OCI-LY7 (cell line): ENCODE measurements around the gene TGFBR2. TPM values are rescaled to one million over a fixed set of nuclear protein-coding genes. Genes with fewer than 3 reads are reported as not detected.

Source experiments
- BruUV-seq: library from RNA; stranded (reverse); fragments of 400-500 nt; replicated peaks from 2 replicates; lab custom pipeline; 2021; lab: Mats Ljungman, UMichigan
- CTCF ChIA-PET: fragments of 300-600 bp; sonication (Branson Sonifier 250); formaldehyde crosslinking; loops from one replicate; lab custom pipeline; 2022; ENCODE audit warnings: antibody characterized with exemption; ENCODE audit not compliant: unreplicated experiment; lab: Charles Lee
- POLR2A ChIA-PET: fragments of 300-600 bp; sonication (Branson Sonifier 250); formaldehyde crosslinking; loops from one replicate; lab custom pipeline; 2022; ENCODE audit warnings: antibody characterized with exemption; lab: Charles Lee
- DNase-seq: peaks from one replicate; pipeline ENCODE4 v3.0.0-alpha.2; 2015; ENCODE audit warnings: low spot score
- H2AFZ ChIP-seq: fragments of 200-600 bp; sonication (generic), shearing (Covaris generic); 2 replicates; pipeline ENCODE4 v1.6.1; 2014; ENCODE audit warnings: mild to moderate bottlenecking, antibody characterized with exemption, low read length, moderate library complexity
- H3K27ac ChIP-seq: fragments of 200-600 bp; sonication (generic); 2 replicates; pipeline ENCODE4 v1.5.1; 2014; ENCODE audit warnings: mixed run types, low read depth, mild to moderate bottlenecking, moderate library complexity, low read length, inconsistent platforms; ENCODE audit not compliant: poor library complexity, severe bottlenecking
- H3K36me3 ChIP-seq: fragments of 200-600 bp; sonication (generic); 2 replicates; pipeline ENCODE4 v1.6.1; 2014; ENCODE audit warnings: mild to moderate bottlenecking, antibody characterized with exemption, low read length, moderate library complexity, mixed read lengths; ENCODE audit not compliant: insufficient read depth
- H3K4me1 ChIP-seq: fragments of 200-600 bp; sonication (generic); 2 replicates; pipeline ENCODE4 v1.5.1; 2014; ENCODE audit warnings: mild to moderate bottlenecking, low read length; ENCODE audit not compliant: insufficient read depth, poor library complexity, severe bottlenecking
- H3K4me2 ChIP-seq: fragments of 200-600 bp; sonication (generic); 2 replicates; pipeline ENCODE4 v1.6.1; 2014; ENCODE audit warnings: mild to moderate bottlenecking, low read length
- H3K4me3 ChIP-seq: fragments of 200-600 bp; sonication (generic); 2 replicates; pipeline ENCODE4 v1.5.1; 2014; ENCODE audit warnings: mild to moderate bottlenecking, low read depth, low read length; ENCODE audit not compliant: poor library complexity, severe bottlenecking
- H3K79me2 ChIP-seq: fragments of 200-600 bp; sonication (generic); 2 replicates; pipeline ENCODE4 v1.6.1; 2016; ENCODE audit warnings: low read depth, mild to moderate bottlenecking, low read length, moderate library complexity, mixed read lengths; ENCODE audit not compliant: insufficient read depth
- H3K9me2 ChIP-seq: fragments of 200-600 bp; sonication (generic); 2 replicates; pipeline ENCODE4 v1.6.1; 2016; ENCODE audit warnings: mild to moderate bottlenecking, low read length, mixed read lengths; ENCODE audit not compliant: insufficient read depth
- H3K9me3 ChIP-seq: fragments of 200-600 bp; sonication (generic); 2 replicates; pipeline ENCODE4 v1.6.1; 2014; ENCODE audit warnings: mild to moderate bottlenecking, mixed run types, low read length, mixed read lengths
- H4K20me1 ChIP-seq: fragments of 200-600 bp; sonication (generic); 2 replicates; pipeline ENCODE4 v1.6.1; 2014; ENCODE audit warnings: mild to moderate bottlenecking, antibody characterized with exemption, low read length, moderate library complexity, mixed read lengths; ENCODE audit not compliant: insufficient read depth
- EZH2phosphoT487 ChIP-seq: fragments of 200-600 bp; sonication (generic); IDR thresholded peaks from 2 replicates; pipeline ENCODE4 v1.6.1; 2018; ENCODE audit warnings: low read depth, borderline replicate concordance, mild to moderate bottlenecking, mixed run types, antibody characterized with exemption, low read length, moderate library complexity, mixed read lengths
- intact Hi-C: fragments of 100-400 bp; cut with micrococcal nuclease; formaldehyde crosslinking; loops from one replicate; pipeline ENCODE4 v1.10.0; 2022; ENCODE audit not compliant: unreplicated experiment
- total RNA-seq, 2 experiments: library from RNA; depleted of rRNA in 1 of 2; stranded (reverse); fragments of >200 nt in 1 of 2; shearing (Covaris generic) in 1 of 2; gene quantifications; 2 replicates each; pipeline ENCODE4 v1.2.3, GENCODE V29; 2014 to 2022
- TF ChIP-seq, protein P1 (sequence below): fragments of 200-600 bp; sonication (generic); conservative IDR thresholded peaks from 2 replicates; pipeline ENCODE4 v1.5.1; 2014; ENCODE audit warnings: mild to moderate bottlenecking, antibody characterized with exemption, low read length, moderate library complexity, mixed read lengths

TGFBR2 gene
- total RNA-seq, 2 experiments from 2014 or later: 25.2 to 28.1 TPM

DNA sequence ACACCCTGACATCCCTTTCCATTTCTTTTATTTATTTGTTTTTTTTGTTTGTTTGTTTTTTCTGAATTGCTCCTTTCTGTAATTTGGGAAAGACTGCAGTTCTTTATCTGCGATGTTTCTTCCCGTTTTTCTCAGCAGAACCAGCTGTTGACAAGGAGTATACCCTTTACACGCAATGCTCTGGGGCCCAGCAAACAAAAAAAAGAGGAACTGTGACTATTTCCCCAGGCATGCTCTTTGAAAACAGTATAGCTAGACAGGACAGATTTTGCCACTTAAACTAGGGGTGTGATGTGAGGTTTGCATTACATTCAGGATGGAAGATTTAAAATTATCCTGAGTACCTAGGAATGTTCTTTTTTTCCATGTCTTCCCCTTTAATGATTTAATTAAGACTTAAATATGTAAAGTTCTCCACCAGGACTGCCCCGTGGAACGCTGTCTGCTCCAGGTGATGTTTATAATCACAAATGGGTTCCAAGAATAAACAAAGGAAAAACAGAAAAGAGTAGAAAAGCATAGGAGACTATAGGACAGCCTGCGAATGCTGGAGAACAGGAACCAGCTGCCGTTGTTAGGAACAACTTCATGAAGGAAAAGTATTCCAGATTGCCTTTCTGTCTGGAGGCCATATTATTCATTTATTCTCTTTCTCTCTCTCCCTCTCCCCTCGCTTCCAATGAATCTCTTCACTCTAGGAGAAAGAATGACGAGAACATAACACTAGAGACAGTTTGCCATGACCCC, 43.3 kb downstream of the TGFBR2 start:
- Histone ChIP-seq H3K4me1 (peaks cover 81% of the 10 kb centered on the region), H3K9me3 (no peaks in the 10 kb centered on the region), H3K36me3 (peaks cover 88% of the 10 kb centered on the region), H3K79me2 (peaks cover 20% of the 10 kb centered on the region; the same call in 1 of the 2 replicates), H3K27ac (peak overlapping the region; percentile 72), H3K9me2 (no peaks in the 10 kb centered on the region), H3K4me2 (peak overlapping the region; percentile 78), H4K20me1 (peaks cover 14% of the 10 kb centered on the region; the same call in 1 of the 2 replicates), H2AFZ (no peak overlapping the region), H3K4me3 (peak overlapping the region; percentile 42)
- peak; percentile 77 for DNase-seq
- intact Hi-C loops: loop anchor here (10.0 kb wide), 2 partner anchors 575 to 1305 kb away; no protein-coding TSS in a partner anchor
- POLR2A ChIA-PET: interaction anchor here (0.6 to 1.2 kb wide), 6 partner anchors 9 to 1253 kb away, joined by 3 to 5 read pairs (median 3); no protein-coding TSS in a partner anchor
- BruUV-seq: no TSS peak
- no peak for TF ChIP-seq EZH2phosphoT487
- TF ChIP-seq, protein P1, sequence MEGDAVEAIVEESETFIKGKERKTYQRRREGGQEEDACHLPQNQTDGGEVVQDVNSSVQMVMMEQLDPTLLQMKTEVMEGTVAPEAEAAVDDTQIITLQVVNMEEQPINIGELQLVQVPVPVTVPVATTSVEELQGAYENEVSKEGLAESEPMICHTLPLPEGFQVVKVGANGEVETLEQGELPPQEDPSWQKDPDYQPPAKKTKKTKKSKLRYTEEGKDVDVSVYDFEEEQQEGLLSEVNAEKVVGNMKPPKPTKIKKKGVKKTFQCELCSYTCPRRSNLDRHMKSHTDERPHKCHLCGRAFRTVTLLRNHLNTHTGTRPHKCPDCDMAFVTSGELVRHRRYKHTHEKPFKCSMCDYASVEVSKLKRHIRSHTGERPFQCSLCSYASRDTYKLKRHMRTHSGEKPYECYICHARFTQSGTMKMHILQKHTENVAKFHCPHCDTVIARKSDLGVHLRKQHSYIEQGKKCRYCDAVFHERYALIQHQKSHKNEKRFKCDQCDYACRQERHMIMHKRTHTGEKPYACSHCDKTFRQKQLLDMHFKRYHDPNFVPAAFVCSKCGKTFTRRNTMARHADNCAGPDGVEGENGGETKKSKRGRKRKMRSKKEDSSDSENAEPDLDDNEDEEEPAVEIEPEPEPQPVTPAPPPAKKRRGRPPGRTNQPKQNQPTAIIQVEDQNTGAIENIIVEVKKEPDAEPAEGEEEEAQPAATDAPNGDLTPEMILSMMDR: no peak
- CTCF ChIA-PET: no interaction called here

DNA sequence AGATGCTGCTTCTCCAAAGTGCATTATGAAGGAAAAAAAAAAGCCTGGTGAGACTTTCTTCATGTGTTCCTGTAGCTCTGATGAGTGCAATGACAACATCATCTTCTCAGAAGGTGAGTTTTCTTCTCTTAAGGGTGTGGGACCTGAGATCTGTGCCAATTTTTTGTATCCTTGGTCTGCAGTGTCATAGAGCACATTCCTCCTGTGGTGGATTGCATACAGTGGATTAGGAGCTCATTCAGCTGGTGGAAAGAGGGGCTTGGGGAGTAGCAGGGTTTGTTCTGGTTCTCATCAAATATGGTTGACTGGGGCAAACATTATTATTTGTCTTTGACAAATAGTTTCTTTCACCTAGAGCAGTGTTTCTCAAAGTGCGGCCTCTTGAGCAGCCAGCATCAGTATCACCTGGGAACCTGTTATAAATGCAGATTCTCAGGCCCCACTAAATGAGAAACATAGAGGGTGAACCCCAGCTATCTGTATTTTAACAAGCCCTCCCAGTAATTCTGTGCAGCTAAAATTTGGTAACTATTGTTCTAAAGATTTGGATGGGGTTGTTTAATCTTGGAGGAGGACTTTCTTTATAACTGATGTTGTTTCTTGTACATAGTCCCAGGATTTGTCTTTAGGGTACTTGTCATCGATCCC, 44.1 kb downstream of the TGFBR2 start:
- Histone ChIP-seq H2AFZ (no peak overlapping the region), H3K4me1 (peaks cover 82% of the 10 kb centered on the region), H3K36me3 (peaks cover 89% of the 10 kb centered on the region), H3K9me3 (no peaks in the 10 kb centered on the region), H4K20me1 (peaks cover 14% of the 10 kb centered on the region; the same call in 1 of the 2 replicates), H3K4me2 (peak overlapping the region; percentile 78), H3K27ac (peak overlapping the region; percentile 72), H3K79me2 (peaks cover 20% of the 10 kb centered on the region; the same call in 1 of the 2 replicates), H3K9me2 (no peaks in the 10 kb centered on the region), H3K4me3 (no peak overlapping the region)
- no peak for TF ChIP-seq EZH2phosphoT487
- TF ChIP-seq, protein P1: no peak
- intact Hi-C loops: no loop called here
- no peak for DNase-seq
- BruUV-seq: no TSS peak
- CTCF ChIA-PET: no interaction called here
- POLR2A ChIA-PET: interaction anchor here (0.9 kb wide), 2 partner anchors 41 to 120 kb away, joined by 3 to 4 read pairs; no protein-coding TSS in a partner anchor
